Endothelial cell (in vitro differentiated cells): ENCODE results near the gene FMN1. TPM values are rescaled to one million over a fixed set of nuclear protein-coding genes. Genes with fewer than 3 reads are reported as not detected.

Experiments
- DNase-seq: peaks from one replicate; pipeline ENCODE4 v3.0.0; 2021; ENCODE audit warnings: low spot score
- H3K27ac Mint-ChIP-seq: one replicate; pipeline ENCODE4 v1.8.0; 2021; ENCODE audit warnings: mixed read lengths, inconsistent platforms; ENCODE audit not compliant: unreplicated experiment
- H3K27me3 Mint-ChIP-seq: one replicate; pipeline ENCODE4 v1.8.0; 2021; ENCODE audit warnings: mild to moderate bottlenecking, moderate library complexity, mixed read lengths, inconsistent platforms; ENCODE audit not compliant: unreplicated experiment
- H3K36me3 Mint-ChIP-seq: one replicate; pipeline ENCODE4 v1.8.0; 2021; ENCODE audit warnings: mild to moderate bottlenecking, low read depth, mixed read lengths, inconsistent platforms; ENCODE audit not compliant: unreplicated experiment
- H3K4me1 Mint-ChIP-seq: one replicate; pipeline ENCODE4 v1.8.0; 2021; ENCODE audit warnings: mild to moderate bottlenecking, mixed read lengths, inconsistent platforms; ENCODE audit not compliant: unreplicated experiment
- H3K4me3 Mint-ChIP-seq: one replicate; pipeline ENCODE4 v1.8.0; 2021; ENCODE audit warnings: mild to moderate bottlenecking, mixed read lengths, inconsistent platforms; ENCODE audit not compliant: unreplicated experiment
- H3K9me3 Mint-ChIP-seq: one replicate; pipeline ENCODE4 v1.8.0; 2021; ENCODE audit warnings: mixed read lengths, inconsistent platforms; ENCODE audit not compliant: unreplicated experiment
- CTCF ChIP-seq: fragments of 200-600 bp; sonication (generic); IDR thresholded peaks from one replicate; pipeline ENCODE4 v1.5.0; 2021; ENCODE audit warnings: antibody characterized with exemption; ENCODE audit not compliant: unreplicated experiment
- total RNA-seq: library from RNA; stranded (reverse); fragmentation: NEBNext Ultra II Directional; extraction: Animal tissue kit (Norgen Biotek cat#: 25700); gene quantifications from one replicate; pipeline ENCODE4 v1.2.1, GENCODE V29; 2021; ENCODE audit not compliant: unreplicated experiment

The FMN1 gene
- total RNA-seq, 1 donor from 2014 or later, result 1.3 TPM

DNA sequence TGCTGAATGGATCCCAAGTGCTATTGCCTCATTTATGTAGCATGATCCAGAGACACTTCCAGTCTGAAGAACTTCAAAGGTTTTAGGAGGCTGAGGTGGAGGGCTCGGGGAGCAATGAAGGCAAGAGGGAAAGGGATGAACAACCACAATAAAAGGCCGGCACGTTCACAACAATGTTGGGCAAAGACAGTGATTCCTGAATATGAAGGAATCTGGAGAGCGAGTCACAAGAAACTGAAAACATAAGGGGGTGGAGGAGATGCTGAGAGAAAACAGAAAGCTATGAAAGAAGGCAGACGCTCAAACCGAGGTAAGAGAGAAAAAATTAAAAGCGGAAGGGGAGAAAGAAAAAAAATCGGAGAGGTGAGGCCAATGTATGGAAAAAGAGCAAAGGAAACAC lies 356.6 kb downstream of the FMN1 start:
- no peak for TF ChIP-seq CTCF
- H3K4me3 Mint-ChIP-seq, result no peak overlapping the region
- peaks cover 6% of the 10 kb centered on the region for H3K27me3 Mint-ChIP-seq
- no peak for DNase-seq
- no peaks in the 10 kb centered on the region for H3K36me3 Mint-ChIP-seq
- H3K4me1 Mint-ChIP-seq, result no peaks in the 10 kb centered on the region
- H3K27ac Mint-ChIP-seq, result no peak overlapping the region
- no peaks in the 10 kb centered on the region for H3K9me3 Mint-ChIP-seq

- Mint-ChIP-seq H3K4me1 (no peaks in the 10 kb centered on the region), H3K36me3 (no peaks in the 10 kb centered on the region), H3K27ac (no peak overlapping the region), H3K9me3 (no peaks in the 10 kb centered on the region), H3K4me3 (no peak overlapping the region), H3K27me3 (peaks cover 4% of the 10 kb centered on the region)
- DNase-seq, result no peak
- no peak for TF ChIP-seq CTCF
Measured at GRCh38 chr15:32834156-32834555, 360.4 kb downstream of the FMN1 start.

DNA sequence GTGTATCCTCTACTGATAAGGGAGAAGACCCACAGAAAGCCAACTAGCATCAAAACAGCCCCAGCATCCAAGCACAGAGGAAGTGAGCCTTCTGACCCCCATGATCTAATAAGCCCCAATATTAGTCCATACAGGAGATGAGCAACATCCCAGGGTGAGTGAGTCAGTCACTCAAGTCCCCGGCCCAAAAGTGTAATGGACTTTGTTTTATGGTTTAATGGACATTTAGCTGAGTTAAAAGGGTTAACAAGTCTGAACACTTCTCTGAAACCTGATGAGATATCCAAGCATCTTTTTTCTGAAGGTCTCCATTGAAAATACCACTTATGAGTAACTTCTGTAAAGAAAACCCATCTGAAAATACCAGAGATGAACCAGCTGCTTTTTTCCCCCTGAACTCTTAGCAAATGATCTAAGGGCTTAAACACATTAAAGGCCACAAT lies 361.1 kb downstream of the FMN1 start:
- DNase-seq, result no peak
- Mint-ChIP-seq H3K4me1 (no peaks in the 10 kb centered on the region), H3K36me3 (no peaks in the 10 kb centered on the region), H3K4me3 (no peak overlapping the region), H3K9me3 (no peaks in the 10 kb centered on the region), H3K27me3 (peaks cover 4% of the 10 kb centered on the region), H3K27ac (no peak overlapping the region)
- no peak for TF ChIP-seq CTCF

DNA sequence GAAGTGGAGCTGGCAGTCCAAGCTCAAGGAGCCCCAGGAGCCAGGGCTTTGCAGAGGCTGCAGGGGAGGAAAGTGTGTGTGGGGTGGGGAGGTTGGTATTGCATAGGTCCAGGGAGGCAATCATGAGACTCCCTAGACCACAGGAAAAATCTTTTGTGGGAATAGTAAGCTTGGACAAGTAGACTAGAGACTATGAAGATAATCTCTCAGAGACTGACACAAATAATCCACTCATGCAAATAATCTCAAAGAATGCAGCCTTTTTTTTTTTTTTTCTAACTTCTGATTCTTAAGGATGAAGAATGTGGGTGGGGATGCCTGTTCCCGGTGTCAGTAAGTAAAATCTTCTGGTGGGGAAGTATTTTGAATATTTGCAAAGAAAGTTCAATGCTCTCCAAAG lies 363.0 kb downstream of the FMN1 start:
- Mint-ChIP-seq H3K4me1 (no peaks in the 10 kb centered on the region), H3K9me3 (no peaks in the 10 kb centered on the region), H3K27ac (no peak overlapping the region), H3K4me3 (no peak overlapping the region), H3K27me3 (no peaks in the 10 kb centered on the region), H3K36me3 (no peaks in the 10 kb centered on the region)
- DNase-seq, result no peak
- no peak for TF ChIP-seq CTCF

DNA sequence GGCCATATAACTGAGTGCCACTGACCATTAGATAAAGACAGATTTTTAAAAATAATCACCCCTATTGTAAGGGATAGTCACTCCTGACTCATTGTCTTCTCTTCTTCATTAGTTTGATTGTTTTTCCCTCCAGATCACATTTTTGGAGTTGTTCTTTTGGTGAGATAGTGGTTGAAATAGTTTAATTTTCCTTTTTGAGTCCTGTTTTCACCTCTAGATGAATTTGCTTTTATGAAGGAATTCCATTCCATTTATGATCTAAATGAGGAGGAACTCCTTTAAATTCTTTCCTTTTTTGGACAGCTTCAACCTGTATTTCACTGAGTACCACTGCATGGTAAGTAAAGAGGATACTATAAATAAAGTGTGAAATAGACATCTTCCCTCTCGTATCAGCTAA lies 364.3 kb downstream of the FMN1 start:
- no peak for DNase-seq
- H3K4me1 Mint-ChIP-seq, result no peaks in the 10 kb centered on the region
- no peak overlapping the region for H3K27ac Mint-ChIP-seq
- H3K36me3 Mint-ChIP-seq, result no peaks in the 10 kb centered on the region
- TF ChIP-seq CTCF, result no peak
- no peak overlapping the region for H3K4me3 Mint-ChIP-seq
- no peaks in the 10 kb centered on the region for H3K27me3 Mint-ChIP-seq
- no peaks in the 10 kb centered on the region for H3K9me3 Mint-ChIP-seq
